Jurkat, Clone E6-1 (cell line): ENCODE measurements around the gene KCNE1. TPM values are rescaled to one million over a fixed set of nuclear protein-coding genes. Genes with fewer than 3 reads are reported as not detected.
A peak's percentile ranks its signal among the peaks of the same experiment; 100 is the strongest.
"Not testable (repeated sequence)": the region's sequence is repeated elsewhere in the genome, so short reads cannot be mapped to it uniquely, and the experiment has no call there.

Source experiments
- DNase-seq: peaks from one replicate; pipeline ENCODE4 v3.0.0-alpha.2; 2011; ENCODE audit warnings: low read depth, low spot score
- H3K4me3 ChIP-seq: 2 replicates; pipeline ENCODE4 v1.5.1; 2011; ENCODE audit warnings: mild to moderate bottlenecking, low read length, control low read depth, moderate library complexity
- polyA plus RNA-seq: library from polyadenylated mRNA; unstranded; fragments of >200 nt; gene quantifications from one replicate; pipeline ENCODE4 v1.2.1, GENCODE V29; 2012; ENCODE audit warnings: missing spikeins; ENCODE audit not compliant: insufficient read length, insufficient read depth

KCNE1 gene
- not detected for polyA plus RNA-seq

- H3K4me3 ChIP-seq = no peak within 1 kb of the TSS
- DNase-seq = no peak
Observed at GRCh38 chr21:34511787-34512455, at the start of gene KCNE1. Gene KCNE1, minus strand, starts transcription at chr21:34512210. Its CDS starts 62,576 bp downstream, at chr21:34449634.

- DNase-seq = no peak
- H3K4me3 ChIP-seq = no peak overlapping the region
Observed at GRCh38 chr21:34561806-34562205, 49.8 kb upstream of the KCNE1 start.

GRCh38 chr21:34560609-34561008 lies 48.6 kb upstream of the KCNE1 start:
- no peak for DNase-seq
- H3K4me3 ChIP-seq = no peak overlapping the region

GRCh38 chr21:34560021-34560420 lies 48.0 kb upstream of the KCNE1 start:
- no peak for DNase-seq

GRCh38 chr21:34559089-34559631 lies 47.1 kb upstream of the KCNE1 start:
- no peak overlapping the region for H3K4me3 ChIP-seq
- DNase-seq = no peak

More at GRCh38 chr21:34560021-34560420, 48.0 kb upstream of the KCNE1 start:
- H3K4me3 ChIP-seq = no peak overlapping the region

- H3K4me3 ChIP-seq = no peak overlapping the region
- DNase-seq = no peak
Observed at GRCh38 chr21:34558166-34558565, 46.2 kb upstream of the KCNE1 start.

GRCh38 chr21:34557261-34557660 lies 45.3 kb upstream of the KCNE1 start:
- H3K4me3 ChIP-seq = no peak overlapping the region
- no peak for DNase-seq

GRCh38 chr21:34554670-34555069 lies 42.7 kb upstream of the KCNE1 start:
- not testable (repeated sequence) for DNase-seq, H3K4me3 ChIP-seq

- no peak overlapping the region for H3K4me3 ChIP-seq
- DNase-seq = no peak
Observed at GRCh38 chr21:34554227-34554626, 42.2 kb upstream of the KCNE1 start.

GRCh38 chr21:34553151-34553952 lies 41.3 kb upstream of the KCNE1 start:
- no peak overlapping the region for H3K4me3 ChIP-seq
- DNase-seq = no peak

GRCh38 chr21:34552360-34553098 lies 40.5 kb upstream of the KCNE1 start:
- no peak for DNase-seq
- H3K4me3 ChIP-seq = no peak overlapping the region

- no peak for DNase-seq
- H3K4me3 ChIP-seq = no peak overlapping the region
Observed at GRCh38 chr21:34550182-34550799, 38.3 kb upstream of the KCNE1 start.

GRCh38 chr21:34548781-34549376 lies 36.9 kb upstream of the KCNE1 start:
- DNase-seq = no peak
- H3K4me3 ChIP-seq = no peak overlapping the region

GRCh38 chr21:34546542-34546941 lies 34.5 kb upstream of the KCNE1 start:
- no peak for DNase-seq

GRCh38 chr21:34545079-34545884 lies 33.3 kb upstream of the KCNE1 start:
- no peak for DNase-seq
- no peak overlapping the region for H3K4me3 ChIP-seq

More at GRCh38 chr21:34546542-34546941, 34.5 kb upstream of the KCNE1 start:
- H3K4me3 ChIP-seq = no peak overlapping the region

- no peak overlapping the region for H3K4me3 ChIP-seq
Observed at GRCh38 chr21:34544032-34544496, 32.1 kb upstream of the KCNE1 start.

GRCh38 chr21:34543017-34543416 lies 31.0 kb upstream of the KCNE1 start:
- no peak overlapping the region for H3K4me3 ChIP-seq
- DNase-seq = no peak

More at GRCh38 chr21:34544032-34544496, 32.1 kb upstream of the KCNE1 start:
- DNase-seq = peak; percentile 83

- DNase-seq = no peak
- H3K4me3 ChIP-seq = no peak overlapping the region
Observed at GRCh38 chr21:34540206-34540605, 28.2 kb upstream of the KCNE1 start.
